HG02840 (cell line): Measurements from ENCODE around the gene COX4I2.

Source experiments
- ATAC-seq: cut with Tn5 transposase; IDR thresholded peaks from one replicate; pipeline ENCODE4 v1.9.1; 2021; ENCODE audit warnings: mild to moderate bottlenecking, moderate library complexity, moderate number of reproducible peaks; ENCODE audit not compliant: unreplicated experiment, low FRiP score

The COX4I2 gene

GRCh38 chr20:31690124-31690666, 52.5 kb downstream of the COX4I2 start:
- ATAC-seq = no peak

GRCh38 chr20:31691646-31692275, 54.0 kb downstream of the COX4I2 start:
- no peak for ATAC-seq

DNA sequence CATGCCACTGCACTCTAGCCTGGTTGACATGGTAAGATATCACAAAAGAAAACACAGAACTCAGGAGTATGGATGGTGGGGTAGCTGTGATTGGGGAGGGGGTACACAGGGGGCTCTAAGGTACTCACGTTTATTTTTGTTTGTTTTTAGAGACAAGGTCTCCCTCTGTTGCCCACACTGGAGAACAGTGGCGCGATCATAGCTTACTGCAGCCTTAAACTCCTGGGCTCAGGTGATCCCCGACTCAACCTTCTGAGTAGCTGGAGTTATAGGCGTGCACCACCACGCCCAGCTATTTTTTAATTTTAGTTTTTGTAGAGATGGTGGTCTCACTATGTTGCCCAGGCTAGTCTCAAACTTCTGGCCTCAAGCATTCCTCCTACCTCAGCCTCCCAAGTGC, 55.7 kb downstream of the COX4I2 start:
- ATAC-seq = no peak

DNA sequence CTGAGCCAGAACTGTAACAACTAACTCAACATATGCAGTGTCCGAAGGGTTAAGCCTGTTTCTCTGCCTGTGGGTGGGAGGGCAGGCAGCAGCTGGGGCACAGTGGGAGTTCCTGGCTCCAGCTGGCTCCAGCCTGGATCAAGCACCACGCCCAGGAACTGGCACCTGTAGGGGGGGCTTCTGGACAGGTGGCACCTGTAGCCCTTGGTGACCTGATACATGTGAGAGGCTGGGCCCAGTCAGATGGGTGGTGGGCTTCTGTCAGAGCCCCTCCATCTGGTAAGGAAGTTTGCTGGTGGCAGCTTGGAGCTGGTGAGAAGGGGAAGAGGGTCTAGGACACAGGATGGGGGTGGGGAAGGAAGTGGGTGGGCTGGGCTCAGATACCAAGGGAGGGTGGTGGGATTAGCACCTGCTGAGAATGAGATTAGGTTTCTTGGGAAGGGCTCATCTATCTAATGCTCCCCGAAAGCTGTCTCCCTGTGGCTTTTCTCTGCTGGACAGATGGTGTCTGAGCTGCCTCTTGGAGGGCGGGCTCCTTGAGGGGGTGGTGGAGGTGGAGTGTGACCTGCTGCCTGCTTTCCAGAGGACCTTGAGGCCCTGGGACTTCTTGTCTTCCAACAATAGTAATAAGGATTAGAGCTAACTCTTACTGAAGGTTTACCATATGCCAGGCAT, 56.4 kb downstream of the COX4I2 start:
- ATAC-seq = no peak
